Measurements from ENCODE around the gene CHN1. TPM values are rescaled to one million over a fixed set of nuclear protein-coding genes. Genes with fewer than 3 reads are reported as not detected.

The CHN1 gene
- total RNA-seq, 4 donors from 2014 or later, result 2.7 to 6.1 (median 3.4) TPM

DNA sequence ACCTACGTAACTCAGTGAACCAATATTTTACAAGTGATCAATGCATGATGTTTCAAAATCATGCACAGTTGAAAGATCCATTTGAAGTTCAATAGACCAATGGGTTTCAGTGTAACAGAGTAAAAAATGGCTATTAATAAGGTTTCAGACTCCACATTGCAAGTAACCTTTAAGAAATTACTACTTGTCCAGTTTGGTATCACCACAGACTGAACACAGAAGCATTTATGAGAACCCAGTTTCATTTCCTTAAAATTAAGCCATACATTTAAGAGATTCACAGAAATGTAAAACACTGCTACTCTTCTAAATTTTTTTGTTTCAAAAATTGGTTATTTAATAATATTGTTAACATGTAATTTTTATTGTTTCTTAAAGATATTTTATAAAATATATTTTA is 142.0 kb downstream of the CHN1 start:
- TF ChIP-seq POLR2A (IDR thresholded peaks at IDR 0.05), result no peak
- TF ChIP-seq, protein P1, sequence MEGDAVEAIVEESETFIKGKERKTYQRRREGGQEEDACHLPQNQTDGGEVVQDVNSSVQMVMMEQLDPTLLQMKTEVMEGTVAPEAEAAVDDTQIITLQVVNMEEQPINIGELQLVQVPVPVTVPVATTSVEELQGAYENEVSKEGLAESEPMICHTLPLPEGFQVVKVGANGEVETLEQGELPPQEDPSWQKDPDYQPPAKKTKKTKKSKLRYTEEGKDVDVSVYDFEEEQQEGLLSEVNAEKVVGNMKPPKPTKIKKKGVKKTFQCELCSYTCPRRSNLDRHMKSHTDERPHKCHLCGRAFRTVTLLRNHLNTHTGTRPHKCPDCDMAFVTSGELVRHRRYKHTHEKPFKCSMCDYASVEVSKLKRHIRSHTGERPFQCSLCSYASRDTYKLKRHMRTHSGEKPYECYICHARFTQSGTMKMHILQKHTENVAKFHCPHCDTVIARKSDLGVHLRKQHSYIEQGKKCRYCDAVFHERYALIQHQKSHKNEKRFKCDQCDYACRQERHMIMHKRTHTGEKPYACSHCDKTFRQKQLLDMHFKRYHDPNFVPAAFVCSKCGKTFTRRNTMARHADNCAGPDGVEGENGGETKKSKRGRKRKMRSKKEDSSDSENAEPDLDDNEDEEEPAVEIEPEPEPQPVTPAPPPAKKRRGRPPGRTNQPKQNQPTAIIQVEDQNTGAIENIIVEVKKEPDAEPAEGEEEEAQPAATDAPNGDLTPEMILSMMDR (IDR thresholded peaks at IDR 0.05), result no peak
- DNase-seq (ENCODE audit: low spot score in 2 of 2), result no peak
- H3K4me3 ChIP-seq (ENCODE audit: low read depth, poor library complexity, severe bottlenecking), result no peak overlapping the region
- 93% methylated on average over 1 of the region's 1 CpG for WGBS, 2 donors
- intact Hi-C loops (cut with DNase I; ENCODE audit: low total_unique reads), result no loop called here

DNA sequence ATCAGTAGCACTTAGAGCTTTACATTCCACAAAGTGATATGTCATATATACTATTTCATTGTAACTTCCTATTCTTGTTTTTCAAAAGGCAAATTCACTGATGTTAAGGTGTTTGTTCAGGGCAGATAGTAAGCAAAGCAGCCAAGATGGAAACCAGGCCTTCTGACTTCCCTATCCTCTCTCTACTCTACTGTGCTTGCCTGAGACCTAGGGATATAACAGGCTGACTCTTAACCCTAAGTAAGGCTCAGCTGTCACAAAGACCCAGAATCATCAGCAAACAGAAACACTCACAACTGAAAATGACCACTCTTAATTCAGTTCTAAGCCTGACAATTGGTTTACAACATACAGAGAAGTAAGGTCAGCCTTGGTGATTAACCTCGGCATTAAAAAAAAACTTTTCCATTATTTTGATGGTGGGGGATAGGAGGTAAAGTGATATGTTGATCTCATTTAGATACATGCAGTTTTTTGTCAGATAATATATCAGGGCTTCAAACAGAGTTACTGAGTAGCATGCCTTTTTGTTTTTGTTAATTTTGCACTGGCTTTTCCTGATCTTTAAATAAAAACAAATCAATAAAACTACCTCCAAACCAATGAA is 145.5 kb downstream of the CHN1 start:
- DNase-seq (ENCODE audit: low spot score in 2 of 2), result no peak

GRCh38 chr2:174858745-174859144 is 146.4 kb downstream of the CHN1 start:
- intact Hi-C loops (cut with DNase I; ENCODE audit: low total_unique reads), result no loop called here
- no peak for TF ChIP-seq POLR2A (IDR thresholded peaks at IDR 0.05)
- TF ChIP-seq, protein P1 (IDR thresholded peaks at IDR 0.05), result no peak

More for the DNA sequence above, 145.5 kb downstream of the CHN1 start:
- whole genome bisulfite sequencing, 2 donors, result 82 to 94% methylated on average over 1 of the region's 1 CpG
- TF ChIP-seq POLR2A (IDR thresholded peaks at IDR 0.05), result no peak
- TF ChIP-seq, protein P1 (IDR thresholded peaks at IDR 0.05), result no peak
- no peak overlapping the region for H3K4me3 ChIP-seq (ENCODE audit: low read depth, poor library complexity, severe bottlenecking)
- intact Hi-C loops (cut with DNase I; ENCODE audit: low total_unique reads), result no loop called here

GRCh38 chr2:174856447-174856846 is 148.7 kb downstream of the CHN1 start:
- TF ChIP-seq, protein P1 (IDR thresholded peaks at IDR 0.05), result no peak
- no peak for TF ChIP-seq POLR2A (IDR thresholded peaks at IDR 0.05)
- H3K4me3 ChIP-seq (ENCODE audit: low read depth, poor library complexity, severe bottlenecking), result no peak overlapping the region
- intact Hi-C loops (cut with DNase I; ENCODE audit: low total_unique reads), result no loop called here
- DNase-seq (ENCODE audit: low spot score in 2 of 2), result no peak
- WGBS, 2 donors, result 92 to 93% methylated on average over 3 of the region's 3 CpGs

More at GRCh38 chr2:174858745-174859144, 146.4 kb downstream of the CHN1 start:
- H3K4me3 ChIP-seq (ENCODE audit: low read depth, poor library complexity, severe bottlenecking), result no peak overlapping the region
- no peak for DNase-seq (ENCODE audit: low spot score in 2 of 2)

- no peak for TF ChIP-seq POLR2A (IDR thresholded peaks at IDR 0.05)
- TF ChIP-seq, protein P1 (IDR thresholded peaks at IDR 0.05), result no peak
- H3K4me3 ChIP-seq (ENCODE audit: low read depth, poor library complexity, severe bottlenecking), result no peak overlapping the region
- WGBS, 2 donors, result 16 to 28% methylated on average over 8 of the region's 8 CpGs
- intact Hi-C loops (cut with DNase I; ENCODE audit: low total_unique reads), result no loop called here
- no peak for DNase-seq (ENCODE audit: low spot score in 2 of 2)
Measured at GRCh38 chr2:174846941-174847938, 157.9 kb downstream of the CHN1 start.
